Neuronal stem cell (in vitro differentiated cells): ENCODE data around the gene OR14J1. TPM values are rescaled to one million over a fixed set of nuclear protein-coding genes. Genes with fewer than 3 reads are reported as not detected.

Experiments used
- DNase-seq: peaks from one replicate; pipeline ENCODE4 v3.0.0-alpha.2; 2013; ENCODE audit warnings: low spot score
- H2AFZ ChIP-seq: one replicate; pipeline ENCODE4 v1.6.1; 2013; ENCODE audit warnings: mild to moderate bottlenecking, low read length, inconsistent platforms
- H2AK5ac ChIP-seq: 2 replicates; pipeline ENCODE4 v1.6.1; 2013; ENCODE audit warnings: low read depth, mild to moderate bottlenecking, inconsistent platforms, low read length, moderate library complexity, mixed read lengths
- H2BK120ac ChIP-seq: 2 replicates; pipeline ENCODE4 v1.6.1; 2013; ENCODE audit warnings: low read depth, mild to moderate bottlenecking, inconsistent platforms, low read length, moderate library complexity, mixed read lengths
- H2BK12ac ChIP-seq: one replicate; pipeline ENCODE4 v1.6.1; 2013; ENCODE audit warnings: low read length, inconsistent platforms
- H2BK15ac ChIP-seq: 2 replicates; pipeline ENCODE4 v1.6.1; 2013; ENCODE audit warnings: mild to moderate bottlenecking, low read length, inconsistent platforms, mixed read lengths
- H2BK5ac ChIP-seq: one replicate; pipeline ENCODE4 v1.6.1; 2013; ENCODE audit warnings: inconsistent platforms, mild to moderate bottlenecking, low read length, moderate library complexity
- H3K14ac ChIP-seq: one replicate; pipeline ENCODE4 v1.6.1; 2013; ENCODE audit warnings: low read length, inconsistent platforms
- H3K18ac ChIP-seq: 2 replicates; pipeline ENCODE4 v1.6.1; 2013; ENCODE audit warnings: low read length, inconsistent platforms
- H3K23ac ChIP-seq: 2 replicates; pipeline ENCODE4 v1.6.1; 2013; ENCODE audit warnings: low read depth, mild to moderate bottlenecking, mixed read lengths, low read length, inconsistent platforms; ENCODE audit not compliant: poor library complexity
- H3K27ac ChIP-seq: replicated peaks from 3 replicates; pipeline ENCODE4 v1.5.1; 2013; ENCODE audit warnings: low read length, inconsistent platforms
- H3K27me3 ChIP-seq, 3 experiments: 2 replicates each; pipeline ENCODE4 v1.6.1; 2013; ENCODE audit warnings: low read length in 3 of 3, mild to moderate bottlenecking in 2 of 3, inconsistent platforms in 1 of 3, low read depth in 1 of 3, mixed read lengths in 1 of 3, moderate library complexity in 1 of 3; ENCODE audit not compliant: control insufficient read depth in 3 of 3, insufficient read depth in 3 of 3
- H3K36me3 ChIP-seq, 2 donors: replicated peaks in 1 of 2; 2 replicates each; pipeline ENCODE4 v1.6.1; 2013; ENCODE audit warnings: low read length in 2 of 2; ENCODE audit not compliant: control insufficient read depth in 2 of 2, insufficient read depth in 2 of 2
- H3K4ac ChIP-seq: 2 replicates; pipeline ENCODE4 v1.6.1; 2013; ENCODE audit warnings: inconsistent platforms, mild to moderate bottlenecking, low read length, moderate library complexity
- H3K4me1 ChIP-seq, 2 donors: 1 replicate in 1 of 2; 2 replicates in 1 of 2; pipeline ENCODE4 v1.6.1; 2013; ENCODE audit warnings: low read length in 2 of 2, low read depth in 1 of 2; ENCODE audit not compliant: control insufficient read depth in 2 of 2, insufficient read depth in 1 of 2
- H3K4me2 ChIP-seq: one replicate; pipeline ENCODE4 v1.6.1; 2013; ENCODE audit warnings: mild to moderate bottlenecking, low read length, inconsistent platforms; ENCODE audit not compliant: insufficient read depth, poor library complexity, severe bottlenecking
- H3K4me3 ChIP-seq, 2 donors: 2 replicates each; pipeline ENCODE4 v1.5.1; 2013; ENCODE audit warnings: low read length in 2 of 2, mild to moderate bottlenecking in 2 of 2, inconsistent platforms in 1 of 2, moderate library complexity in 1 of 2
- H3K79me1 ChIP-seq: one replicate; pipeline ENCODE4 v1.6.1; 2013; ENCODE audit warnings: low read depth, mild to moderate bottlenecking, inconsistent platforms, low read length, moderate library complexity
- H3K9ac ChIP-seq: one replicate; pipeline ENCODE4 v1.6.1; 2013; ENCODE audit warnings: mild to moderate bottlenecking, low read depth, low read length, inconsistent platforms; ENCODE audit not compliant: poor library complexity
- H3K9me3 ChIP-seq, 2 donors: replicated peaks in 1 of 2; 2 replicates each; pipeline versions ENCODE3 to v1.6.1; 2013; ENCODE audit warnings: low read length in 2 of 2, mild to moderate bottlenecking in 2 of 2, inconsistent platforms in 1 of 2, low read depth in 1 of 2, mixed read lengths in 1 of 2, moderate library complexity in 1 of 2; ENCODE audit not compliant: control insufficient read depth in 2 of 2, insufficient read depth in 1 of 2
- H4K8ac ChIP-seq: one replicate; pipeline ENCODE4 v1.6.1; 2013; ENCODE audit warnings: low read depth, mild to moderate bottlenecking, inconsistent platforms, low read length, moderate library complexity
- H4K91ac ChIP-seq: one replicate; pipeline ENCODE4 v1.6.1; 2013; ENCODE audit warnings: low read length, low read depth, mild to moderate bottlenecking, inconsistent platforms; ENCODE audit not compliant: poor library complexity
- WGBS, 2 donors: extraction: QIAGEN DNeasy Blood & Tissue Kit; methylation state at CpG; one replicate each; pipeline ENCODE4 v1.1.7; 2013; ENCODE audit warnings: missing lambda C conversion rate in 2 of 2, mixed read lengths in 1 of 2; ENCODE audit not compliant: insufficient read length in 2 of 2, insufficient replicate concordance in 1 of 2; ENCODE audit errors: extremely low coverage in 2 of 2; 5-methylcytosine and 5-hydroxymethylcytosine counted together
- polyA plus RNA-seq, 2 experiments: library from polyadenylated mRNA; stranded (reverse); fragments of 200-250 nt; gene quantifications; one replicate each; pipeline ENCODE4 v1.2.3, GENCODE V29; 2013

The OR14J1 gene, protein sequence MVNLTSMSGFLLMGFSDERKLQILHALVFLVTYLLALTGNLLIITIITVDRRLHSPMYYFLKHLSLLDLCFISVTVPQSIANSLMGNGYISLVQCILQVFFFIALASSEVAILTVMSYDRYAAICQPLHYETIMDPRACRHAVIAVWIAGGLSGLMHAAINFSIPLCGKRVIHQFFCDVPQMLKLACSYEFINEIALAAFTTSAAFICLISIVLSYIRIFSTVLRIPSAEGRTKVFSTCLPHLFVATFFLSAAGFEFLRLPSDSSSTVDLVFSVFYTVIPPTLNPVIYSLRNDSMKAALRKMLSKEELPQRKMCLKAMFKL
- polyA plus RNA-seq (2013, experiment 1 of 2) = not detected
- not detected for polyA plus RNA-seq (2013, experiment 2 of 2)

DNA sequence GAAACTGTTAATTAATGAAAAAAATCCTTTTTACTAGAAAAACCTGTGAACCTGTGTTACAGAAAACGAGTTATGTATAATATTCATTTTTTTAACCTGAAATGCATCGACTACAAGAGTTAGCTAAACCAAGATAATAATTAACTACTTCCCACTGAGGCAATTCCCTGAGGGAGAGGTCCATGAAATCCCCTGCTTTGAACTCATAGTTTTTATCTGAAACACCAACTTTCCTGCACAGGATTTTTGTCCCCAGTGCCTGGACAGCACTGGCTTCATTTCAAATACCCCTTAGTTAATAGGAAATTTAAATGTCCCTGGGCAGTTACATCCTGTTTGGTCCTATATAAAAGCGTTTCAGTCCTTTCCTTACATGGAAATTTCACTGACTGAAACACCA, at the start of gene OR14J1:
Gene OR14J1 (plus strand): TSS at position 386 of the 400 bp plus-strand sequence. CDS start 4,989 bp downstream, outside the sequence.
- Histone ChIP-seq H3K27ac (no peak within 1 kb of the TSS), H3K9ac (no peak within 1 kb of the TSS), H3K9me3 (no peaks in the 10 kb centered on the region), H3K23ac (no peak within 1 kb of the TSS), H3K4me3 (no peak within 1 kb of the TSS), H2BK15ac (no peak within 1 kb of the TSS), H2BK120ac (no peak within 1 kb of the TSS), H2AFZ (no peak within 1 kb of the TSS), H3K36me3 (no peaks in the 10 kb centered on the region), H3K27me3 (no peaks in the 10 kb centered on the region), H3K18ac (no peak within 1 kb of the TSS), H3K4me2 (no peak within 1 kb of the TSS), H3K14ac (no peak within 1 kb of the TSS), H4K91ac (no peak within 1 kb of the TSS), H2BK12ac (no peak within 1 kb of the TSS), H3K79me1 (no peaks in the 10 kb centered on the region), H2BK5ac (no peak within 1 kb of the TSS), H3K4ac (no peak within 1 kb of the TSS), H3K4me1 (no peaks in the 10 kb centered on the region), H4K8ac (no peak within 1 kb of the TSS), H2AK5ac (no peak within 1 kb of the TSS)
- no peak for DNase-seq
- no CpG with 5 or more reads among the region's 3 CpGs for WGBS, 2 donors

DNA sequence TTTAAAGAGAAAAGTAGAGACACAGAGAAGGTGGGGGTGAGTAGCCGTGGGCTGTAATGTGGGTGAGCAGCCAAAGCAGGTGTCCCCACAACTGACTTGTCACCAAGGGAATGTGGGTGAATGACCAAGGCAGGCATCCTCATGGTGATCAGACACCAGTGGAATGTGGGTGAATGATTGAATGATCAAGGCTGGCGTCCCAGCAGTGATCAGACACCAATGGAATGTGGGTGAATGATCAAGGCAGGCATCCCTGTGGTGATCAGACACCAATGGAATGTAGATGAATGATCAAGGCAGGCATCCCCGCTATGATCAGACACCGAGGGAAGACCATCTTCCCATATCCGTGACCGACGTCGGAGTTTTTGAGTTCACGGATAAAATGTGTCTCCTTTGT, 49.8 kb upstream of the OR14J1 start:
- Histone ChIP-seq H3K9ac (no peak overlapping the region), H3K4me3 (no peak overlapping the region), H3K23ac (no peak overlapping the region), H3K18ac (no peak overlapping the region), H3K9me3 (no peaks in the 10 kb centered on the region), H2BK5ac (no peak overlapping the region), H4K91ac (no peak overlapping the region), H3K14ac (no peak overlapping the region), H2BK12ac (no peak overlapping the region), H3K4me2 (no peak overlapping the region), H3K27me3 (no peaks in the 10 kb centered on the region), H3K4me1 (no peaks in the 10 kb centered on the region), H4K8ac (no peak overlapping the region), H2AK5ac (no peak overlapping the region), H3K36me3 (no peaks in the 10 kb centered on the region), H2AFZ (no peak overlapping the region), H3K27ac (no peak overlapping the region), H3K79me1 (no peaks in the 10 kb centered on the region), H2BK15ac (no peak overlapping the region), H3K4ac (no peak overlapping the region), H2BK120ac (no peak overlapping the region)
- no peak for DNase-seq
- no CpG with 5 or more reads among the region's 9 CpGs for WGBS, 2 donors

DNA sequence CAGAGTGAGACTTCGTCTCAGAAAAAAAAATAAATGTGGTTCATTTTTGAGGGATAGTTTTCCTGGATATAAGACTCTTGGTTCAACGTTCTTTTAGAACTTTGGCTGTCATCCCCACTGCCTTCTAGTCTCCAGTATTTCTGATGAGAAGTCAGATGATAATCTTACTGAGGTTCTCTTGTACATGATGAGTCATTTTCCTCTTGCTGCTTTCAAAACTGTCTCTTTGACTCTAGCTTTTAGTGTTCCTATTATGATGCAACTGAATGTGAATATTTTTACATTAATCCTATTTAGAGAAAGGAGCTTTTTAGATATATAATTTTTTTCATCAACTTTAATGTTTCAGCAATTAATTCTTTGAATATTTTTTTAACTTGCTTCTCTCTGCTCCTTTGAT, 46.0 kb upstream of the OR14J1 start:
- Histone ChIP-seq H3K9me3 (no peaks in the 10 kb centered on the region), H3K79me1 (no peaks in the 10 kb centered on the region), H2BK12ac (no peak overlapping the region), H3K4me1 (no peaks in the 10 kb centered on the region), H3K18ac (no peak overlapping the region), H2BK15ac (no peak overlapping the region), H2AK5ac (no peak overlapping the region), H3K4ac (no peak overlapping the region), H4K8ac (no peak overlapping the region), H3K4me2 (no peak overlapping the region), H3K27ac (no peak overlapping the region), H3K4me3 (no peak overlapping the region), H2AFZ (no peak overlapping the region), H3K9ac (no peak overlapping the region), H4K91ac (no peak overlapping the region), H3K23ac (no peak overlapping the region), H2BK120ac (no peak overlapping the region), H3K36me3 (no peaks in the 10 kb centered on the region), H3K14ac (no peak overlapping the region), H2BK5ac (no peak overlapping the region), H3K27me3 (no peaks in the 10 kb centered on the region)
- no CpG with 5 or more reads among the region's 2 CpGs for WGBS, 2 donors
- DNase-seq = no peak

DNA sequence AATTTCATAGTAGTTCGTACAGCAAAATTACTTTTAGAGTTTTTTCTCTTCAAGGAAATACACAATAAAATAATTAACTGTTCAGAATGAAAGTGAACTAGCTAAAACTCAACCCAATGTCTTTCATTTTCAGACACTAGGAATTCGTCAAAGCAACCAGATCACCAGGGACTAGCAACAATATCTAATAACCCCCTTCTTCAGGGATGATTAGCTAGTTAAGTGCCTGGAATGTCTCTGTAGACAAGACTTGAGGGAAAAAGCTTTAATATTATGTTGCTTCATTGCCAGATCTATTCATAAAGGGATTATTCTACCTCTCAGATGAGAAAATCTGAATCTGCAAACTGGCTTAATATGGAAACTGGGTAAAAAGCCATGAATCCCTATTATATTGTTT, 41.8 kb upstream of the OR14J1 start:
- H3K9ac ChIP-seq = no peak overlapping the region
- H3K36me3 ChIP-seq = no peaks in the 10 kb centered on the region
- no peak overlapping the region for H2BK5ac ChIP-seq
- H2BK120ac ChIP-seq = no peak overlapping the region
- no peak overlapping the region for H3K18ac ChIP-seq
- no peak overlapping the region for H2BK12ac ChIP-seq
- WGBS, 2 donors = no CpG with 5 or more reads among the region's 2 CpGs
- no peak overlapping the region for H3K4ac ChIP-seq
- H3K9me3 ChIP-seq = peaks cover 0 to 4% of the 10 kb centered on the region in 2 donors
- no peak overlapping the region for H3K27ac ChIP-seq
- H3K27me3 ChIP-seq = no peaks in the 10 kb centered on the region
- DNase-seq = no peak
- H2AFZ ChIP-seq = no peak overlapping the region
- no peak overlapping the region for H4K8ac ChIP-seq
- H3K79me1 ChIP-seq = no peaks in the 10 kb centered on the region
- no peak overlapping the region for H3K23ac ChIP-seq
- H4K91ac ChIP-seq = no peak overlapping the region
- no peak overlapping the region for H3K14ac ChIP-seq
- H2BK15ac ChIP-seq = no peak overlapping the region
- no peak overlapping the region for H2AK5ac ChIP-seq
- H3K4me2 ChIP-seq = no peak overlapping the region
- no peak overlapping the region for H3K4me3 ChIP-seq
- no peaks in the 10 kb centered on the region for H3K4me1 ChIP-seq
